ENCODE results near the gene SPINK6. TPM values are rescaled to one million over a fixed set of nuclear protein-coding genes. Genes with fewer than 3 reads are reported as not detected.

The SPINK6 gene
- total and polyA plus RNA-seq, 2 of the 8 experiments (the other 6 are each of a cell fraction or from before 2014, with no cell fraction given): not detected

DNA sequence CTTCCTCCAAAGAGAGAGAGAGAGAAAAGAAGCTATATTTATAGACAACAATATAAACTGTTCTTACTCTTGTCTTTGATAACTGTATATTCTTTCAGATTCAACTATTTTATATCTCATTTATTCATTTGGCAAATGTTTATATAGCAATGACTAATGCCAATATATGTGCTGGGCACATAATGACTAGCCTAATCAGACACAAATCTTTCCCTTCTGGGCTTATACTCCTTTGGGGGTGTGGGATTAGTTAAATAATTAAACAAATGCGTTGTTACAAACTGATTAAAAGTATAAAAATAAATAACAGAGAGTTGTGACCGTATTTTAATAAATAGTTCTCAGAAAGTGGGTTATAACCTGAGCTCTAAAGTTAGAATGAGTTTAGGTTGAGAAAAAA is 30.5 kb upstream of the SPINK6 start (continued):
- TF ChIP-seq, protein P1, sequence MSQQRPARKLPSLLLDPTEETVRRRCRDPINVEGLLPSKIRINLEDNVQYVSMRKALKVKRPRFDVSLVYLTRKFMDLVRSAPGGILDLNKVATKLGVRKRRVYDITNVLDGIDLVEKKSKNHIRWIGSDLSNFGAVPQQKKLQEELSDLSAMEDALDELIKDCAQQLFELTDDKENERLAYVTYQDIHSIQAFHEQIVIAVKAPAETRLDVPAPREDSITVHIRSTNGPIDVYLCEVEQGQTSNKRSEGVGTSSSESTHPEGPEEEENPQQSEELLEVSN (IDR thresholded peaks at IDR 0.05): no peak
- TF ChIP-seq PHF8 (conservative IDR thresholded peaks at IDR 0.05; ENCODE audit: low read depth, low read length) (no peak), SP1 (IDR thresholded peaks at IDR 0.05; ENCODE audit: low read depth, low read length) (no peak), TCF12 (IDR thresholded peaks at IDR 0.05; ENCODE audit: low read depth, low read length) (no peak), SIRT6 (IDR thresholded peaks at IDR 0.05; ENCODE audit: low read length) (no peak), POLR2A (IDR thresholded peaks at IDR 0.05; ENCODE audit: control extremely low read depth in 1 of 2, low read depth in 2 of 2, low read length in 2 of 2) (no peak)

Measured in H1 (cell line).